T-helper 1 cell treated with Interleukin-12 subunit alpha and Interleukin-12 subunit beta and Interleukin-4 antibody, amounts not matched to agents 30 ng/mL and 1 ng/mL, for 36 hours (primary cell): Measurements from ENCODE around the gene ZNHIT3. TPM values are rescaled to one million over a fixed set of nuclear protein-coding genes. Genes with fewer than 3 reads are reported as not detected.
"Not testable (repeated sequence)": the region's sequence is repeated elsewhere in the genome, so short reads cannot be mapped to it uniquely, and the experiment has no call there.

Experiments used
- intact Hi-C: fragments of 100-400 bp; cut with micrococcal nuclease; formaldehyde crosslinking; loops from one replicate; pipeline ENCODE4 v1.15.1; 2024
- total RNA-seq: library from RNA; stranded (reverse); gene quantifications from 2 replicates; pipeline ENCODE4 v1.2.3, GENCODE V29; 2022

Gene ZNHIT3
- total RNA-seq: 37.6 and 38.0 TPM in 2 replicates

GRCh38 chr17:36486204-36487194, at the start of gene ZNHIT3:
Gene ZNHIT3, plus strand, starts transcription at chr17:36486681. Its CDS starts 19 bp downstream, at chr17:36486700.
- intact Hi-C loops: loop anchor here (1.0 to 10.0 kb wide), 10 partner anchors 22 to 1522 kb away; partner anchors contain the start of genes AP2B1, CCT6B, GGNBP2 and MRM1

DNA sequence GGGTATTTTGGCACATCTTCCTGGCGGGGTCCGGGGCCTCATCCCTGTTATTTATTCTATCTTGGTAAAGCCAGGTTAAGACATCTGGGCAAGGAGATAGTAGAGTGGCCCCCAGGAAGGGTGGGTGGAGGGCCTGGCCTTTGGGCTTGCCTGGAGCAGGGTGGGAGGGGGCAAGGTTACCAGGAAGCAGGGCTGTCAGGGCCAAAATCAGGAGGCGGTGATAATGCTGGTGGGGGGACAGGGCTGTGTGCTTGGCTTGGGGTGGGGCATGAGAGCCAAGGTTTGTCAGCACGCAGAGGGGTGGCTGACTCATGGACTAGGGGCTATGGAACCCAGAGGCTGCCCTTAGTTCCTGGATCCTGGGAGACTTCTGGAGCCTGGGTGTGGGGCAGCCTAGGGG, 44.7 kb upstream of the ZNHIT3 start:
- intact Hi-C loops: not testable (repeated sequence)

GRCh38 chr17:36443777-36444176, 42.7 kb upstream of the ZNHIT3 start:
- intact Hi-C loops: no loop called here

DNA sequence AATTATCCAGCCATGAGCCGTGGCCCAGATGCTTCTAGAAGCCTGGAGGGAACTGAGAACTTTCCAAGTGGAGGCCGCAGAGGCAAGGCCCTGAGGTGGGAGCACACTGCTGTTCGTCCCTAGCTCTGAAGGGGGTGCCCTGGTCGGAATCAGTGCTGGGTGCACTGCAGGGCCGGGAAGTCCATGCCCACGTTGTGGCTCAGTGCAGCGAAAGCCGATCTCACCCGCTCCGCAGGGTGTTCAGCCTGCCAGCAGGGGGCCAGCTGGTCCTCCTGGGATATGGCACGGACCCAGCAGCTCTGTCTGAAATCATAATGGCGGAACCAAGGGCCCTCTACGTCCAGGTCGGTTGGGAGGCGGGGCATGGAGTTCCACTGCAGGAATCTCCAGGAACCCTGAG, 36.5 kb upstream of the ZNHIT3 start:
- intact Hi-C loops: not testable (repeated sequence)

DNA sequence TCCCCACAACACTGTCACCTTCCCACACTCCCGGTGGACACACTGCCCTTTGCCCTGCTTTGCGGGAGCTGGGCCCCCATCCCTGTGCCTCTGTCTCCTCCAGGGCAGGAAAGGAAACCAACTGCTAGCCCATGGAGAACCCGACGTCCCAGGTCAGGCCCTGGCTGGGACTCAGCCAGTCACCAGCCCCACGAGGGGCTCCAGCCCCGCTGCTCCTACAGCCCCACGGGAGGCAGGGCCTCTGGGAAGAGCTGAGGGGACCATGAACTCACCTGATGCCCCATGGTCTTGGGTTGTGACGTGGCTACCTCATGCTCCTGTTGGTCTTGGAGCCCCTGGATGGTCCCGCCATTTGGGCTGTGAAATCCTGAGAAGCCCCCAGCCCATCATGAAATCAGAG, 33.6 kb upstream of the ZNHIT3 start:
- intact Hi-C loops: not testable (repeated sequence)

DNA sequence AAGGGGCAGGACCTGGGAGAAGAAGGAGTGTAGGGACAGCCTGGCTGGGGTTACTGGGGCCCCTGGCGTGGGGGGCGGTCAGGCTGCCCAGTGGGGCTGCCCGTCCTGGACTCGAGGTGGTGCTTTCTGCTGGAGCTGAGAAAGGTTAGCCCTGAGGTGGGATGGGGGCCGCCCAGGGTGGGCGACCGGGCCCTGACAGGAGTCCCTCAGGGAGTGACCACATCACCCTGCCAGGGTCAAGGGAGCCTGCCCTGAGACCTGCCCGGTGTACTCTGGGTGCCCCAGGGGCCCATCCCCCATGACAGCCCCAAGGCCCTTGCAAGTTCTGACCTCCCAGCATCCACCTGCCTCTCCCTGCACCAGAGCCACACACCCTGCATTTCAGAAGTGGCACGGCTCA, 28.8 kb upstream of the ZNHIT3 start:
- intact Hi-C loops: not testable (repeated sequence)

DNA sequence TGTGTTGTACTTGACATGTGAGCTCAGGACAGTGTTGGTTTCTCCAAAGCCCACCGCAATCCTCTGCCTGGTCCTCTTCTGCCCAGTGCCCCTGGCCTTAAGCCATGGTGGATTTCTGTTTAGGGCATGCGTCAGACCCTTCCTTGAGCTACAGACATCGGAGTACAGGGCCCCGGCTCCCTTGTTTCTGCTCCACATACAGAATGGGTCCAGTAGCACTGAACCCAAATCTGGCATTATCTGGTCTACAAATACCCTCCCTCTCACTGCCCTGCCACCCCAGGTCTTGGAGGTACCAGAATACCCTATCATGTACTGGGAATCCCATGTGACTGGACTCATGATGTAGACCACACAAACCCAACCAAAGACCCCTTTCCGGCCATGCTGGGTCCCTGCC, 27.4 kb upstream of the ZNHIT3 start:
- intact Hi-C loops: no loop called here

- intact Hi-C loops: no loop called here
These were observed 26.9 kb upstream of the ZNHIT3 start for GRCh38 chr17:36459601-36460000.

DNA sequence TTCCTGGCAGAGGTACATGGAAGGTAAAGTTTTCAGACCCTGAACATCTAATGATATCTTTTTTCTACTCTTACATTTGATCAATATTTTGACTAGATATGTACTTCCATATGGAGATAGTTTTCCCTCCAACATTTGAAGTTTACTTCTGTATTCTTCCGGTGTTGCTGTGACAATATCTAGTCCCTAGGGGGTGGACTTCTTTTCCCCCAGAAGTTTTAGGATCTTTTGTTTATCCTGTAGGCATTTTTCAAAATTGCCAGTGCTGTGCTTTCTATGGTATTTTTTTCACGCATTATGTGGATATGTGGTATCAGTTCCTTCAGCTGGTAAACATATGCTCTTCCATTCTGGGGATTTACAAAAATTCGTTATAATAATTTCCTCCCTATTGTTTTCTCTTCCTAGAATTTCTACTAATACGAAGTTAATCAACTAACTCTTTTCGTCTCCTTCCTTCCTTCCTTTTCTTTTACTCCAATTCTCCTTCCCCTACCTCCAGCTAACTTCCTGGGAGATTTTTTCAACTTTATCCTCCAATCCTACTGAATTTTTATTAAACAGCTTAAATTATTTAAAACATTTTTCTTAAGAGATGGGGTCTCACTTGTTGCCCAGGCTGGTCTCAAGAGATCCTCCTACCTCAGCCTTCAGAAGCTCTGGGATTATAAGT, 26.1 kb upstream of the ZNHIT3 start:
- intact Hi-C loops: no loop called here

DNA sequence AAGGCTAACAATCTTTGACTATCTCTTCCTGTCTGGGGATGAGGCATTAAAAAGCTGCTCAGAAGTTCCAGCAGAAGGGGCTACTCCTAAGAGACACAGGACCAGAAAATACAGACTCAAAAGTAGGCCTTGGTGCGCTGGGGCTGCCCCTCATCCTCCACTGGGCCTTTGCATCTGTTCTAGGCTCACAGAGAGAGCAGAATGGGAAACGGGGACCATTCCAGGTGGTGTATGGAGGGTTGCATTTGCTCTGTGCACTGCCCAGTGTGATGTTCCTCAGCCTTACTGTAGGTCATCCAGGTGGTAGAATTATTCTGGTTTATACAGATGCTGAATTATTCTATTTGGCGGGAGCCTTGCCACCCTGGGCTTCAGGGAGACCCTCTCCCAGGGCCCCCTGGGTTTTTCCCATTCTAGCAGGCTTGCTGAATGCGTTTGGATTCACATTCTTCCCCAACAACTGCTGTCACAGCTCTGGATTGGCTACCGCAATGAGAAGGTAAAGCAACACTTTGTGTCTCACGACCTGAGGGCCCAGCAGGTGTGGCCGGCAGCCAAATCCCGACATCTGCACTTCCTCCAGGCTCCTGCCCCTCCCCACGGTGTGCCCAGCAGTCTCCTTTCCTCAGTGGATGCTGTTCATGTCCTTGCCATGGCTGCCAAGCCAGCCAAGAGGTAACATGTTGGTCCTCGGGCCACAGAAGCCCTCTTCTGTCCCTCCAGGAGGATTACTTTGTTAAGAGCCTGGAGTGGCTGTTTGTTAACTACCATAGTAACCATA, 25.0 kb upstream of the ZNHIT3 start:
- intact Hi-C loops: no loop called here

- intact Hi-C loops: loop anchor here (1.0 kb wide), 1 partner anchor 22 kb away; the partner anchor contains the start of gene ZNHIT3
These were observed 22.3 kb upstream of the ZNHIT3 start for GRCh38 chr17:36463916-36464764.

- intact Hi-C loops: loop anchor here (1.0 kb wide), 1 partner anchor 22 kb away; the partner anchor contains the start of gene ZNHIT3
These were observed 21.8 kb upstream of the ZNHIT3 start for GRCh38 chr17:36464765-36465088.

- intact Hi-C loops: no loop called here
These were observed 17.4 kb upstream of the ZNHIT3 start for GRCh38 chr17:36468903-36469635.

GRCh38 chr17:36469733-36470132, 16.7 kb upstream of the ZNHIT3 start:
- intact Hi-C loops: loop anchor here (10.0 kb wide), 1 partner anchor 1565 kb away; no protein-coding TSS in a partner anchor

DNA sequence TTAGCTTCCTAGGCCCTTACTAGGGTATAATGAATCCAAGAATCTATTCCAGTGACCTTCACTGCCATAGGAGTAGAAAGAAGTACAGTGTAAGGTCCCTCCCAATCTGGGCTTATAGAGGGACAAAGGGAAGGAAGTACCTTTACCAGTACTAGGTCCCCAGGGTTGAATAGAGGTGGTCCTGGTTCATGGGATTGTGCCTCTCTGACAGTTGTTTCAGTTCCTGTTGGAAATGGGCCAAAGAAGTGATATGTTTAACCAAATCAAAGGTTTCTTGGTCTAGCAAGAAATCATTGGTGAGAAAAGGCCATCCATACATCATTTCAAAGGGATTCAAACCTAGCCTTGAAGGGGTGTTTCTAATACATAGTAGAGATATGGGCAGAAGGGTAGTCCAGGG, 16.0 kb upstream of the ZNHIT3 start:
- intact Hi-C loops: loop anchor here (10.0 kb wide), 1 partner anchor 1566 kb away; no protein-coding TSS in a partner anchor

DNA sequence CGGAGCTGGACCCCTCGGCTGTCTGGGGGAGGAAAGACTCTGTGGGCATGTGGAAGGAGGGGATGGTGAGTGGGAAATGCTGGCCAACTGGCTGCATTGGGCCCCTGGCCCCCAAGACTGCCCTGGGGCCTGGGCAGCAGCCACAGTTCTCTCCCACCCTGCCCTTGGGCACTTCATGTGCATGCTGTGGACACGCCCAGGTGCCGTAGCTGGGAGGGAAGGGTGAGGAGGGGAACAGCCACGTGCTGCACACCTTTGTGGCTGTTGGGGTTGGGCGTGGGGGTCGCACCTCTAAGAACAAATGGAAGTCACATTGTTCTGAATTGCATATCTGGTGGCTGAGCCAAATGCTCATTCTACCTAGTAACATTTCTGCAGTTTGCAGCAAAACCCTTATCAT, 11.9 kb upstream of the ZNHIT3 start:
- intact Hi-C loops: loop anchor here (10.0 kb wide), 1 partner anchor 1570 kb away; no protein-coding TSS in a partner anchor

- intact Hi-C loops: loop anchor here (10.0 kb wide), 1 partner anchor 1571 kb away; no protein-coding TSS in a partner anchor
These were observed 11.0 kb upstream of the ZNHIT3 start for GRCh38 chr17:36475346-36475970.

- intact Hi-C loops: loop anchor here (10.0 kb wide), 2 partner anchors 327 to 1517 kb away; partner anchors contain the start of genes CCT6B and ZNF830
These were observed 4.7 kb upstream of the ZNHIT3 start for GRCh38 chr17:36481829-36482228.
